ENCODE measurements around the gene FBL. TPM values are rescaled to one million over a fixed set of nuclear protein-coding genes. Genes with fewer than 3 reads are reported as not detected.

The FBL gene
- total and polyA plus RNA-seq, 2 experiments from 2014 or later: 59.3 to 63.9 TPM

DNA sequence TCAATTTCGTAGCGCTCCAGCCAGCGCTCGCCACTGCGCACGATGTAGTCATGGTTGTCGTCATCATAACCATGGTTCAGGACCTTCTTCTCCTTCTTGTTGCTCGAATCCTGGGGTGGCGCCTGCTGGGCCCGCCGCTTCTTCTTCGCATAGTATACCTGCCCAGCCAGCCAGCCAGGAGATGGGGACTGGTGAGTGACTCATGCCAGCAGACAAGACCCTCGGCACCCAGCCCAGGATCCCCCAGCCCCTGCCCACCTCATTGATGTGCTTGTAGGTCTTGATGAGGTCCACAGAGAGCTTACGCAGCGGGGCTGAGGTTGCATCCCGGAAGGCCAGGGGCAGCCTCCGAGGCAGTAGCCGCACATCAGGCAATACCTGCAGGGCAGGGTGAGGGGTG lies 15.8 kb downstream of the FBL start:
- in situ Hi-C loops (cut with MboI): no loop called here
- Histone ChIP-seq H3K79me2 (ENCODE audit: insufficient read depth) (peaks cover 29% of the 10 kb centered on the region), H3K9ac (no peak overlapping the region), H3K27me3 (replicated peaks; ENCODE audit: insufficient read depth) (no peaks in the 10 kb centered on the region), H4K20me1 (ENCODE audit: insufficient read depth) (no peaks in the 10 kb centered on the region), H3K27ac (no peak overlapping the region), H3K9me2 (ENCODE audit: insufficient read depth) (no peaks in the 10 kb centered on the region), H3F3A (ENCODE audit: insufficient read depth) (0 out of 2 replicates have a peak, but pooled peaks cover 8% of the 10 kb centered on the region), H3K9me3 (ENCODE audit: low read depth) (no peaks in the 10 kb centered on the region), H3K36me3 (ENCODE audit: low read depth) (peaks cover 18% of the 10 kb centered on the region; the same call in 1 of the 2 replicates), H2AFZ (no peak overlapping the region), H3K4me1 (ENCODE audit: insufficient read depth) (peaks cover 11% of the 10 kb centered on the region; the same call in 1 of the 2 replicates), H3K4me2 (ENCODE audit: unreplicated experiment) (no peak overlapping the region), H3K4me3 (no peak overlapping the region)
- WGBS, 2 experiments (ENCODE audit: low coverage in 1 of 2, low lambda C conversion rate in 2 of 2, missing lambda C conversion rate in 2 of 2): 90 to 91% methylated on average over 17 to 18 of the region's 18 CpGs
- no peak for DNase-seq
- TF ChIP-seq EZH2phosphoT487 (IDR thresholded peaks at IDR 0.05; ENCODE audit: insufficient read depth, low read depth): no peak
- TF ChIP-seq EZH2 (IDR thresholded peaks at IDR 0.05; ENCODE audit: insufficient read depth, poor library complexity, severe bottlenecking): no peak

DNA sequence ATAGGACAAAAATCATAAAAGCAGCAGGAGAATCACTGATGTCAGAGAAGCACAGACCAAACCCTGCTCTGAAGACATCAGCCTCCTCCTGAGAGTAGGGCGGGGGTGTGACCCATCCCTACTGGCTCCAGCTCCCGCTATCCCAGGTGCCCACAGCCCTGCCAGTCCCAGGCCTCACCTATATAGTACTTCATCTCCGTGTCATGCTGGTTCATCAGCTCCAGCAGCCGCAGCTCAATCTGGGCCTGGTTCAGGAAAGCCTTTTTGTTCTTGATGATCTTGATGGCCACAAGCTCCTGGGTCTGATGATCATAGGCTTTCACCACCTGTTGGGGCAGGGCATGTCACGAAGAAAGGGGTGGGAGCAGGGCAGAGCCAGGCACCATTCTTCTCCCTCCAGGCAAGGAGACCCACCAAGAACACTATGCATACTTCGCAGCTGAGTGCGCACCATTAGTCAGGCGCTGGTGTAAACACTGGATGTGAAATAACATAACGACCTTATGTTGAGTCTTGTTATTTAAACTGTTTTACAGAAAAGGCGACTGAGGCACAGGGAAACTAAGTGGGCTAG lies 16.4 kb downstream of the FBL start:
- no peak overlapping the region for H3K4me3 ChIP-seq
- no peaks in the 10 kb centered on the region for H3K9me3 ChIP-seq (ENCODE audit: low read depth)
- peaks cover 18% of the 10 kb centered on the region; the same call in 1 of the 2 replicates for H3K36me3 ChIP-seq (ENCODE audit: low read depth)
- H3K79me2 ChIP-seq (ENCODE audit: insufficient read depth): peaks cover 29% of the 10 kb centered on the region
- H4K20me1 ChIP-seq (ENCODE audit: insufficient read depth): no peaks in the 10 kb centered on the region
- H3K27ac ChIP-seq: no peak overlapping the region
- H3K27me3 ChIP-seq (replicated peaks; ENCODE audit: insufficient read depth): no peaks in the 10 kb centered on the region
- no peaks in the 10 kb centered on the region for H3K9me2 ChIP-seq (ENCODE audit: insufficient read depth)
- no peak overlapping the region for H3K4me2 ChIP-seq (ENCODE audit: unreplicated experiment)
- TF ChIP-seq EZH2phosphoT487 (IDR thresholded peaks at IDR 0.05; ENCODE audit: insufficient read depth, low read depth) (no peak), EZH2 (IDR thresholded peaks at IDR 0.05; ENCODE audit: insufficient read depth, poor library complexity, severe bottlenecking) (no peak)
- in situ Hi-C loops (cut with MboI): no loop called here
- no peak for DNase-seq
- H3F3A ChIP-seq (ENCODE audit: insufficient read depth): peaks cover 11% of the 10 kb centered on the region; the same call in 1 of the 2 replicates
- no peak overlapping the region for H3K9ac ChIP-seq
- peaks cover 11% of the 10 kb centered on the region; the same call in 1 of the 2 replicates for H3K4me1 ChIP-seq (ENCODE audit: insufficient read depth)
- no peak overlapping the region for H2AFZ ChIP-seq
- WGBS, 2 experiments (ENCODE audit: low coverage in 1 of 2, low lambda C conversion rate in 2 of 2, missing lambda C conversion rate in 2 of 2): 93 to 98% methylated on average over 10 of the region's 10 CpGs

DNA sequence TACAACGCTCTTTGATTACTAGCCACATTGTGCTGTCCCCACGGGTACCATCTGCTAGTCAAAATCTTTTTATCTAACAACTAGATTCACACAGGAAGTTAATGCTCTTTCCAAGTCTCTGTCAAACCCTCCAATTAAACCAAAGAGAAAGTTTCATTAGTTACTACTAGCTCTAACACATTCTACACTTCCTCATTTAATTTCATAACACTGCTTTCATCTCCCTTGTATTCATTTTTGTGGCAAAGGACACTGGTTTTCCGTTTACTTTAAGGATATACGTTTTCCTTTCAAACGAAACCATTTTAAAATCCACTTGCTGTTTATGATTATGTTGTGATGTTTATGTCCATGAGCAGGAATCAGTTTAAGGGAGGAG lies 17.5 kb downstream of the FBL start:
- Histone ChIP-seq H2AFZ (no peak overlapping the region), H3K27me3 (replicated peaks; ENCODE audit: insufficient read depth) (no peaks in the 10 kb centered on the region), H3K4me2 (ENCODE audit: unreplicated experiment) (no peak overlapping the region), H3K36me3 (ENCODE audit: low read depth) (peaks cover 18% of the 10 kb centered on the region; the same call in 1 of the 2 replicates), H4K20me1 (ENCODE audit: insufficient read depth) (no peaks in the 10 kb centered on the region), H3K9me3 (ENCODE audit: low read depth) (no peaks in the 10 kb centered on the region), H3K4me1 (ENCODE audit: insufficient read depth) (peaks cover 13% of the 10 kb centered on the region), H3K9ac (no peak overlapping the region), H3K9me2 (ENCODE audit: insufficient read depth) (no peaks in the 10 kb centered on the region), H3K79me2 (ENCODE audit: insufficient read depth) (peaks cover 35% of the 10 kb centered on the region), H3K27ac (no peak overlapping the region), H3K4me3 (no peak overlapping the region), H3F3A (ENCODE audit: insufficient read depth) (peaks cover 7% of the 10 kb centered on the region; the same call in 1 of the 2 replicates)
- WGBS, 2 experiments (ENCODE audit: low coverage in 1 of 2, low lambda C conversion rate in 2 of 2, missing lambda C conversion rate in 2 of 2): 75 to 94% methylated on average over 5 of the region's 5 CpGs
- TF ChIP-seq EZH2phosphoT487 (IDR thresholded peaks at IDR 0.05; ENCODE audit: insufficient read depth, low read depth) (no peak), EZH2 (IDR thresholded peaks at IDR 0.05; ENCODE audit: insufficient read depth, poor library complexity, severe bottlenecking) (no peak)
- no peak for DNase-seq
- in situ Hi-C loops (cut with MboI): no loop called here

DNA sequence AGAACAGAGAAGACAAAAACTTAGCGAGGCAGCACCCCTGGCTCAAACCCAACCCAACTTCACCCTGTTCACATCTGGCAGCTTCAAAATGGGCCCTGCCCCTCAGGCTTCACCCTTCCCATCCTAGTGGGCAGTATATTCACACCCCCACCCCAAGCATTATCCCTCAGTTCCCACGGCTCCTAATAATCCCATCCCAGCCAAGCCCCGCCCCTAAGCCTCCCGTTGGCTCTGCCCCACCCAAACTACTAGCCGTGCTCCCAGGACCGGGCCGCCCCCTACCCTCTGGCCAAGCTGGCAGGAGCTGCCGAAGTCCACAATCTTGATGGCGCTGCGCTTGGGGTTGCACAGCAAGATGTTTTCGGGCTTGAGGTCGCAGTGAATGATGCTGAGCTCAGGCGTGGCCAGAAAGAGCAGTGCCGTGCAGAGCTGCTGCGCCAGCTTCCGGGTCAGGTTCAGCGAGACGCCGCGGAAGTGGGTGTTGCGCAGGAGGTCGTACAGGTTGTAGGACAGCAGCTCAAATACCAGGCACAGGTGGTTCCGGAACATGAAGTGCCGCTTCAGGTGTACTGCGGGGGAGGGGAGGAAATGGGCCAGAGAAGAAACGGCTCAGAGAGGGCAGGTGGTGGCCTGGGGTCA lies 18.0 kb downstream of the FBL start:
- peaks cover 18% of the 10 kb centered on the region; the same call in 1 of the 2 replicates for H3K36me3 ChIP-seq (ENCODE audit: low read depth)
- TF ChIP-seq EZH2phosphoT487 (IDR thresholded peaks at IDR 0.05; ENCODE audit: insufficient read depth, low read depth): no peak
- TF ChIP-seq EZH2 (IDR thresholded peaks at IDR 0.05; ENCODE audit: insufficient read depth, poor library complexity, severe bottlenecking): no peak
- in situ Hi-C loops (cut with MboI): no loop called here

More for the DNA sequence above, 18.0 kb downstream of the FBL start:
- H3K79me2 ChIP-seq (ENCODE audit: insufficient read depth): peaks cover 36% of the 10 kb centered on the region
- no peak overlapping the region for H3K4me2 ChIP-seq (ENCODE audit: unreplicated experiment)
- H3K27ac ChIP-seq: no peak overlapping the region
- no peaks in the 10 kb centered on the region for H3K9me3 ChIP-seq (ENCODE audit: low read depth)
- H3K9ac ChIP-seq: no peak overlapping the region
- no peak for DNase-seq
- no peak overlapping the region for H2AFZ ChIP-seq
- H4K20me1 ChIP-seq (ENCODE audit: insufficient read depth): no peaks in the 10 kb centered on the region
- no peaks in the 10 kb centered on the region for H3K9me2 ChIP-seq (ENCODE audit: insufficient read depth)
- peaks cover 16% of the 10 kb centered on the region for H3K4me1 ChIP-seq (ENCODE audit: insufficient read depth)
- H3K4me3 ChIP-seq: no peak overlapping the region
- no peaks in the 10 kb centered on the region for H3K27me3 ChIP-seq (replicated peaks; ENCODE audit: insufficient read depth)
- peaks cover 7% of the 10 kb centered on the region; the same call in 1 of the 2 replicates for H3F3A ChIP-seq (ENCODE audit: insufficient read depth)
- WGBS, 2 experiments (ENCODE audit: low coverage in 1 of 2, low lambda C conversion rate in 2 of 2, missing lambda C conversion rate in 2 of 2): 73 to 79% methylated on average over 25 to 26 of the region's 26 CpGs

Data from GM23248 (cell line).